NCI-H2196 treated with DMSO at 0.1 percent for 48 hours (cell line): ENCODE measurements around the gene NMT1.

Experiments used
- DNase-seq: peaks from one replicate; lab custom pipeline; 2025; ENCODE audit not compliant: unreplicated experiment; lab: John Stamatoyannopoulos, UW

The NMT1 gene

GRCh38 chr17:45104029-45104428 is 42.9 kb downstream of the NMT1 start:
- no peak for DNase-seq

- no peak for DNase-seq
Measured at GRCh38 chr17:45104497-45104896, 43.4 kb downstream of the NMT1 start.

- no peak for DNase-seq
Measured at GRCh38 chr17:45104907-45105624, 43.9 kb downstream of the NMT1 start.

- no peak for DNase-seq
Measured at GRCh38 chr17:45106096-45106495, 45.0 kb downstream of the NMT1 start.

- no peak for DNase-seq
Measured at GRCh38 chr17:45106582-45106981, 45.5 kb downstream of the NMT1 start.

- no peak for DNase-seq
Measured at GRCh38 chr17:45107293-45108010, 46.3 kb downstream of the NMT1 start.

- DNase-seq, result no peak
Measured at GRCh38 chr17:45108051-45108450, 46.9 kb downstream of the NMT1 start.

- DNase-seq, result no peak
Measured at GRCh38 chr17:45108595-45109521, 47.7 kb downstream of the NMT1 start.

GRCh38 chr17:45110676-45111611 is 49.8 kb downstream of the NMT1 start:
- DNase-seq, result no peak

GRCh38 chr17:45111850-45112249 is 50.7 kb downstream of the NMT1 start:
- no peak for DNase-seq

GRCh38 chr17:45112559-45113423 is 51.7 kb downstream of the NMT1 start:
- no peak for DNase-seq

GRCh38 chr17:45113424-45113754 is 52.3 kb downstream of the NMT1 start:
- DNase-seq, result no peak

GRCh38 chr17:45114117-45114932 is 53.2 kb downstream of the NMT1 start:
- DNase-seq, result no peak

- DNase-seq, result no peak
Measured at GRCh38 chr17:45115015-45115625, 54.0 kb downstream of the NMT1 start.

GRCh38 chr17:45115871-45116270 is 54.8 kb downstream of the NMT1 start:
- no peak for DNase-seq

- DNase-seq, result no peak
Measured at GRCh38 chr17:45116434-45117016, 55.4 kb downstream of the NMT1 start.

GRCh38 chr17:45117334-45117733 is 56.2 kb downstream of the NMT1 start:
- DNase-seq, result no peak
